ENCODE measurements around the gene IL1RAPL1.

IL1RAPL1 gene

DNA sequence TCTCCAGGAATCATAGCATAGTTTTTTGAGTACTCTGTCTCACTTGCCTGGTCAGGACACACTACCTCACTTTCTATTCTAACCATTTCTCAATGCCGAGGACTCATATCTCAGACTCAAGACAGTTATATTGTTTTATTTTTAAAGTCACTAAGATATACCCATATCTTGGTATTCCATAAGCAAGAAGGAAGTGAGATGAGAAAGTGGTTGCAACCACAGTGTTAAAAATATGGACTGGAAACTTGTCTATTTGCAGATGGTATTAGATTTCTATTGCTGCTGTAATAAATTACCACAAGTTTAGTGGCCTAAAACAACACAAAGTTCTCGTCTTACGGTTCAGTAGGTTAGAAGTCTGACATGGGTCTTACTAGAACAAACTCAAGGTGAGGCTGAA lies 1283.4 kb downstream of the IL1RAPL1 start:
- CTCF ChIA-PET = no interaction called here

DNA sequence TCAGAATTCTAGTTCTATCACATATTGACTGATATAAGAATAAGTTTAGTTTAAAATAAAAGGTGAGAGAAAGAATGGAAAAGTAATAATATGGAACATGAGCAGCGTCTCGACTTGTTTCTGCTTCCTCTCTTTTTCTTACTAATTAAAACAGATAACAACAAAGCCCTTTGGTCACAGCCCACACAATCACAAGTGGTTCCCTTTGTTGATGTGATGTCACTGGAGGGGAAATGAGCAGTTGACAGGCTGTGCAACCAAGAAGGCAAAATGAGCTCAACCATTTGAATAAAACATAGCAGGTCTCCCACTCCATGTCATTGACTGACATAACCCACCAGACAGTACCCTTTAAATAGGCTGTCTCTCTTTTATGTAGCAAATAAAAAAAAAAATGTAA lies 1285.6 kb downstream of the IL1RAPL1 start:
- CTCF ChIA-PET = no interaction called here
- no peak overlapping the region for H3K27ac ChIP-seq
- TF ChIP-seq CTCF (conservative IDR thresholded peaks at IDR 0.05; ENCODE audit: low read depth) = no peak
- POLR2A ChIA-PET (ENCODE audit: low non-redundant PET) = no interaction called here
- DNase-seq (ENCODE audit: low spot score) = no peak

More for the DNA sequence above, 1283.4 kb downstream of the IL1RAPL1 start:
- no peak for TF ChIP-seq CTCF (conservative IDR thresholded peaks at IDR 0.05; ENCODE audit: low read depth)
- POLR2A ChIA-PET (ENCODE audit: low non-redundant PET) = no interaction called here
- no peak for DNase-seq (ENCODE audit: low spot score)
- no peak overlapping the region for H3K27ac ChIP-seq

DNA sequence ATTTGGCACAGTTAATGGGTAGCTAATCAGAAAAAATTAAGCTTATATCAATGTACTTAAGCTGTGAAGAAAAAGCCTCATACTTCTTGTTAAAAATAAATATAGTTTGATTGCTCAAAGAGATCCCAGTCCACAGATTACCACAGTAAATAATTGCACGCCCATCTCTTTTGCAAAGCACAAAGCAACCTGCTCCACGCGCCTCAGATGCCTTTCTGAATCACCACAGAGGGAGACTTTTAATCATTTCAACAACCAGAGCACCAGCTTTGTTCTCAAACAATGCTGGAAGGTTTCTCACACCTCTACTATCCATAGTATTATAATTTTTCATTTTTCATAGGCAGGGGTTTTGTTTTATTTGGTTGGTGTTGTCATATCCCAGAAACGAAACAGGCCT lies 1289.5 kb downstream of the IL1RAPL1 start:
- H3K27ac ChIP-seq = no peak overlapping the region
- DNase-seq (ENCODE audit: low spot score) = no peak
- no peak for TF ChIP-seq CTCF (conservative IDR thresholded peaks at IDR 0.05; ENCODE audit: low read depth)
- ChIA-PET CTCF (no interaction called here), POLR2A (ENCODE audit: low non-redundant PET) (no interaction called here)

DNA sequence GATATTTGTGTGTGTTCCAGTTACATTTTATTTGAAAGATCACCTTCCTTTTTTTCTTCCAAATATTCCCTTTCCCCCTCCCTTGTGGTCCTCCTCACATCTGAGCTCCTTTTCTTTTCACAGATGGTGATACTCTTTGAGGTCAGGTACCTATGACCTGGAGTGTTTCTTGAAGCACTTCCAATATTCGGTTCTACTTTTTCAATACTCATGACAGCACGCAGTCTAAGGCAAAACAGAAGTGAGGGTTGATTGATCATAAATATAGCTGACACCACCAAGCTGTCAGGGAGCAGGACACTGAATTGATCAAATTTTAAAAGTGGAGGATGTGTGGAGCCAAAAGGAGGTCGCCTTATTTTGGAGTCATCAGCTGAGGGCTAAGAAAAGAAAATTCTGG lies 1293.7 kb downstream of the IL1RAPL1 start:
- H3K27ac ChIP-seq = no peak overlapping the region
- TF ChIP-seq CTCF (conservative IDR thresholded peaks at IDR 0.05; ENCODE audit: low read depth) = no peak
- CTCF ChIA-PET = no interaction called here
- no peak for DNase-seq (ENCODE audit: low spot score)
- POLR2A ChIA-PET (ENCODE audit: low non-redundant PET) = no interaction called here

- ChIA-PET POLR2A (ENCODE audit: low non-redundant PET) (no interaction called here), CTCF (no interaction called here)
- DNase-seq (ENCODE audit: low spot score) = no peak
- H3K27ac ChIP-seq = no peak overlapping the region
- TF ChIP-seq CTCF (conservative IDR thresholded peaks at IDR 0.05; ENCODE audit: low read depth) = no peak
Observed at GRCh38 chrX:29890004-29890403, 1302.8 kb downstream of the IL1RAPL1 start.

GRCh38 chrX:29890646-29891200 lies 1303.5 kb downstream of the IL1RAPL1 start:
- no peak overlapping the region for H3K27ac ChIP-seq
- POLR2A ChIA-PET (ENCODE audit: low non-redundant PET) = no interaction called here

More at GRCh38 chrX:29890646-29891200, 1303.5 kb downstream of the IL1RAPL1 start:
- TF ChIP-seq CTCF (conservative IDR thresholded peaks at IDR 0.05; ENCODE audit: low read depth) = no peak
- no peak for DNase-seq (ENCODE audit: low spot score)
- CTCF ChIA-PET = no interaction called here

All from RWPE1 (cell line).